ENCODE results near the gene ADD3.
"Not testable (repeated sequence)": the region's sequence is repeated elsewhere in the genome, so short reads cannot be mapped to it uniquely, and the experiment has no call there.

The ADD3 gene

DNA sequence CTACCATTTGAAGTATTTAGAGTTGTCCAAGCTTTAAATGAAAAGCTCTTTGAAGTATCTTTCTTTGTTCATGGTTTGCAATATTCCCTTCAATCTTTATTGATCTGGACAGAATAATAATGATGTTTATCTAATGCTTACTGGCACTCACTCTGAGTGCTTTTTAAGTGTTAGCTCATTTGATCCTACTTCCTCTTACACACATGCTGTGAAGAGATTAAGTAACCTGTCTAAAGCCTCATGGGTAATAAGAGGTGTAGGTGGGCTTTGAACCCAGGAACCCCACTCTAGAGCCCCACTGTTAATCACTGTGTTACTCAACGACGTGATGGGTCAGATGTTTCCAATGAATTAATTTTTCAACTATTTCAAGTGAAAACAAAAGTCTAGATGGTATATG is 31.1 kb upstream of the ADD3 start:
- DNase-seq: no peak

DNA sequence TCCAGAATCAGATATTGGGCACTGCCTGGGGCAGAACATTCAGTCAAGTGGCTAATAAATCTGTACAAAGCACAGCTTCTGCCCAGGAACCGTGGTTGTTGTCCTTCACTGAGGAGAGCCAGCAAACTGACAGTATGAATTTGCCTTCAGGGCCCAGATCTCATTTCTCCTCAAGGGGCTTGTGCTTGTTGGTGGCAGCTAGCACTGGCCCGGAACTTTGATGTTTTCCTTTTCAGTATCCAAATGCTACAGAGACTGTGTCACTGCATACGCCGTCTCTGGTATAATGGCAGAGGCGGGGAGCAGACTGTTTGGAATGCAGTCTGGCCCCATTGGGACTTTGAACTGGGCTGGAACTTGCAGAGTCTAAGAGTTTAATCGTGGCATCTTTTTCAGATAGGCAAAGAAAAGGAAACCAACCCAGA is 30.4 kb upstream of the ADD3 start:
- DNase-seq: no peak

DNA sequence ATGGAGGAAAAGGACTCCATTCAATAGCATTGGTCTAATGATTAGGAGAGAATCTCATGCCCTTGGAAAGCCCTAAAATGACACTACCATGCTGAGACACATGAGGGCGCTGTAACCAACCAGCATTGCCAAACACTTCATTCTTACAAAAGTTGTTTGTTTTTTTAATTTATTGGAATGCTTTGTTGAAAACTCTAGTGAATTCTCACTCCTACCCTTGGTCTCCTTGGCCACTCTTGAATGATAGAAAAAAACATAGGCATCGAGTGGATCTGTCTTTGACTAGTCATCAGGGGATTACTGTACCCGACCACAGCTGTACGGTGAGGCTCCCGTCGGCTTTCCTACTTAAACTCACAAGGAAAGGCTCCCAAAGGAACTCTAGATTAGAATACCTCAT is 29.3 kb upstream of the ADD3 start:
- DNase-seq: peak; percentile 81

DNA sequence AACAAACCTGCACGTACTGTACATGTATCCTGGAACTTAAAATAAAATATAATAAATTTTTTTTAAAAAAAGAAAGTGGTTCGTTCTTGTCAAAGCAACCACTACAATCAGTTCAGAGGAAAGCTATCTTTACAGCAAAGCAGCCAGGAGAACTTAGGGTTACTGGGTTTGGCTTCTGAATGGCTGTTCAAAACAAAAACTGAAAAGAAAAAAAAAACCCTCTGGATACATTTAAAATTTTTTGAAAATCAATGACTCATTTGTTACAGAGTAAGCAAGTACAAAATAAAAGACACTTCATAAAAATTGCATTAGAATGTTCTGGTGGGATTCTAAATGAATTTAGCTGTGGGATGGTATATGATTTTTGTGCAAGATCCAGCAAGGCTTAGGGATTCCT is 28.6 kb upstream of the ADD3 start:
- no peak for DNase-seq

DNA sequence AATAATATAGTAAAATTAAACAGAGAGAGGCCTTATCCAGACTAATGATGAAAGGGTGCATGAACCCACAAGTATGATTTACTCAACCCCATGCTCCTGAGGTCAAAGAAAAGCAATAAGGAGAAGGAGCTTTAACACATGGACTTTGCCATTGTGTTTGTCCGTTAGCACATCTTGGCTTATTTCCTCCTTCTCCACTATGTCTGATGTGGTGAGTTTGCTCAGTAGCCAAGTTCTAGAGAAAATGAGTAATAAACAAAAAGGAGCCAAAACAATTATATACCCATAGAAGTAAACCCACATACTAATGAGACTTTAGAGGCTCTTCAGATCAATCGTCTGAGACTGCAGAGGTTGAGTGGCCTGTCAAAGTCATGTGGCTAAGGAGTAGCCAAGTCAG is 26.1 kb upstream of the ADD3 start:
- no peak for DNase-seq

DNA sequence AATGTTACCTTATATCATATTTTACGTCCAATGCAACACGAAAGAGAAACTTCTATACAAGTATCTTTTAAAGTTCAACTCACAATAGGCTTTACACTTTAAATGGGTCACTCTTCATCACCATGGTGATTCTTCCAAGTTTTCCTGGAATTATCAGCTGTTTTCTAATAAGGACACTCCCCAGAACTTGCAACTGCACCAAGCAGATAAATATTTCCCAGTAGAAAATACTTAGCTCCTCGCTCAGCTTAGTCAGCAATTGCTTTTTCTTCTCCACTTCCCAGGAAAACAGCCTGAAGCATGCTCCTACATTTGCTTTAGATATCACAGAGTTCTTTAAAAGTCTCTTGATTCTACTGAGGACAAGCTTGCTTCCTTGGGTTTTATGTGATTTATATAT is 25.7 kb upstream of the ADD3 start:
- no peak for DNase-seq

DNA sequence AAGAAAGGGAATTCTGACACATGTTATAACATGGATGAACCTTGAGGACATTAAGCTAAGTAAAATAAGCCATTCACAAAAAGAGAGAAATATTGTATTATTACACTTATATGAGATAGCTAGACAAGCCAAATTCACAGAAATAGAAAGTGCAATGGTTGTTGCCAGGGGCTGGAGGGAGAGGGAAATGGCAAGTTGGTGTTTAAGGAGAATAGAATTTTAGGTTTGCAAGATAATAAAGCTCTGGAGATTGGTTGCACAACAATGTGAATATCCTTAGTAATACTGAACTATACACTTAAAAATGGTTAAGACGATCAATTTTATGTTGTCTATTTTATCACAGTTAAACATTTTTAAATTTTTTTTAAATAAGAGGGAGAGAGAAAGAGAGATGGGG is 25.0 kb upstream of the ADD3 start:
- no peak for DNase-seq

DNA sequence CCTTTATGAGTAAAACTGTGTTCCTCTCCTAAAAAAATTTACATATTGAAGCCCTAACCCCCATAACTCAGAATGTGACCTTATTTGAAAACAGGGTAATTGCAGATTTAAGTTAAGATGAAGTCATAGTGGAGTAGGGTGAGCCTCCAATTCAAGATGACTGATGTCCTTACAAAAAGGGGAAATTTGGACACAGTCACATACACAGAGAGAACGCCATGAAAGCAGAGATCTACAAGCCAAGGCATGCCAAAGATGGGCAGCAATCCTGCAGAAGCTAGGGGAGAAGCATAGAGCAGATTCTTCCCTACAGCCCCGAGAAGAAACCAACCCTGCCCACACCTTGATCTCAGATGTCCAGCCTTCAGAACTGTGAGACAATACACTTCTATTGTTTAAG is 23.8 kb upstream of the ADD3 start:
- no peak for DNase-seq

DNA sequence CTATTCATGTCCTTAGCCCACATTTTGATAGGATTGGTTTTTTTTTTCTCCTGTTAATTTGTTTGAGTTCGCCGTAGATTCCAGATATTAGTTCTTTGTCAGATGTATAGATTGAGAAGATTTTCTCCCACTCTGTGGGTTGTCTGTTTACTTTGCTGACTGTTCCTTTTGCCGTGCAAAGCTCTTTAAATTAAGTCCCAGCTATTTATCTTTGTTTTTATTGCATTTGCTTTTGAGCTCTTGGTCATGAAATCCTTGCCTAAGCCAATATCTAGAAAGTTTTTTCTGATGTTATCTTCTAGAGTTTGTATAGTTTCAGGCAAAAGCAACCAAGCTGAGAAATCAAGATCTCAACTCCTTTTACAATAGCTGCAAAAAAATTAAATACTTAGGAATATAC is 22.0 kb upstream of the ADD3 start:
- not testable (repeated sequence) for DNase-seq

DNA sequence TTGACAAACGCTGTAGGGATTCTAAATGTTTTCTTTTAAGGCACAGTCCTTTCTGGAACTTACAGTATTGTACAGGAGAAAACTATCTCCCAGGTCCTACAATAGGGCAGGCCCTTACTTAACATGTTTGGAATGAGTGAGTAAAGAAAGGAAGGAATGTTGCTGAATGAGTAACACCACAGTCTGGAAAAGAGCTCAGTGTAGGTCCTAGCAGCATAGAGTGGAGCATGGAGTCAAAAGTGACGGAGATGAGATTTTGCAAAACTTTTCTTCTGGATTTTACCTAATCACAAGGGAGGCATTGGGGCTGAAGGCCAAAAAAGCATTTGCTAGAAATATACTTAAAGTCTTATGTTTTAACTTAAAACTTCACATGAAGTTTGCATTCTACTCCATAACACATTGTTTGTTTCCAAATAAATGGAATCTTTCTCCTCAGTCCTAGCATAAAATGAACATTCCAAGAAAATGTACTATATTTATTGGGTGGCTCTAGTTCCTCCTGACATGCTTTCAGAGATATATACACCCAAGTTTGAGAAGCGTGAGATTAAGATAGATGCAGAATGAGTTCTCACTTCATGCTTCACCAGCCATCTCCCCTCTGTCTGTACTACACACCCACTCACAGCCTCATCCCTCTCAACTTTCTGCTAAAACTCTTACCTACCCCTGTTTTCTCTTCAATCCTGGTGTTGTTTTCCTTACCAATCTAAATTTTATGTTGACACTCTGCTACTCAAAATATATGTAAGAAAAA is 20.2 kb upstream of the ADD3 start:
- no peak for DNase-seq

DNA sequence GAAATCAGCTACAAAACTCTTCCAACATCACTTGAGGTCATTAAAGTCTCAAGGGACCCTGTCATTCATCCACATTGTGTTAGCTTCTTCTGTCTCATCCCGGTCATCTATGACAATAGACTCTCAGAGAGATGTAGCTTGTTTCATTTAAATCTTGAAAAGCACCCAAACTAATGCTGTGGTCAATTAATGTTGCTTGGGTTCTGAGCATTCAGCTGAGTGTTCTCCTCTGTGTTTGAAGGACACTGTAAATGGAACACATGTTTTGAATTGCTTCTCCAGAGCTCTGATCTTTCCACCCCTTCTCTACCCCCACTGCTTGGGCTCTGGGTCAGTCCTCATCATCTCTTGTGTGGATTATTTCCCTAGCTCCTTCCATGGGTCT is 19.6 kb upstream of the ADD3 start:
- no peak for DNase-seq

DNA sequence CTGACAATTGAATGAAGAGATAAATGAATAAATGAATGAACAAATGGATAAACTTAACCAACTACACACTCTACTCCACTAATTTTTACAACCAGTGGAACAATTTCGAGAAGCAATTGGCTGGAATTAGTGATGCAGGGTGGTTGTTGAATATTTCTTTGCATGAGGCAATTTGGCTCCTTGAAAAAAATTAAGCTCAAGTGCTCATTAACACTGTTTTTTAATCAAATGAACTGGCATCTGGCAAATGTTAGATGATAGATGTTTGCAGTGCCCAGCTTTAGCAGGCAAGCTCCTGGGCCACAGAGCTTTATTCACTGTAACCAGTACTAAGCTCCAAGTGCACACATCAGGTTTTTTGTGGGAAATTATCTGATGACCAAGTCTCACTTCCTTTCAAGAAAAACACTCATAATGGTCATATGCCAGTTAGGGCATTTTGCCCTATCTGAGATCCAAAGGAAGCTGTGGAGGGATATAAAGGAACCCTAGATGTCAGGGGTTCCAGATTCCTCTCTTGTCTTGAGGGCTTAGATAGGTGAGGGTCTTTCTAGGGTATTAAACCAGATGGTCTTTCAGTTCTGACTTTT is 16.4 kb upstream of the ADD3 start:
- no peak for DNase-seq

DNA sequence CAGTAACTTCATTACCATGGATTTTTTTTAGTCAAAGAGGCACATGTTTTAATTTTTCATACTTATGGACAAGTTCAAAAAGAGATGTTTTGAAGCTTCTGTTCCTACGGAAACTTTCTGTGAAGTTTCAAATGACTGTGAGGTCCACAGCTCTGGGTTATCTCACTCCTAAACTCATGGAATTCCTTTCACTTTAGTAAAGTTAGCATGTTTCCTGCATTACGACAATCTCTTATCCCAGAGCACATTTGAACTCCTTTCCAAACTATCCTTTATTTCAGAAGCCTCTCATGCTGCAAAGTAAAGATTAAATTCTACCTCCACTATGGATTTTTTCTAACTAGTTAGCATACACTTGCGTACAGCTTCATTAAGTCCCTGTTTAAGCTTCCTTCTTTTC is 15.3 kb upstream of the ADD3 start:
- no peak for DNase-seq

DNA sequence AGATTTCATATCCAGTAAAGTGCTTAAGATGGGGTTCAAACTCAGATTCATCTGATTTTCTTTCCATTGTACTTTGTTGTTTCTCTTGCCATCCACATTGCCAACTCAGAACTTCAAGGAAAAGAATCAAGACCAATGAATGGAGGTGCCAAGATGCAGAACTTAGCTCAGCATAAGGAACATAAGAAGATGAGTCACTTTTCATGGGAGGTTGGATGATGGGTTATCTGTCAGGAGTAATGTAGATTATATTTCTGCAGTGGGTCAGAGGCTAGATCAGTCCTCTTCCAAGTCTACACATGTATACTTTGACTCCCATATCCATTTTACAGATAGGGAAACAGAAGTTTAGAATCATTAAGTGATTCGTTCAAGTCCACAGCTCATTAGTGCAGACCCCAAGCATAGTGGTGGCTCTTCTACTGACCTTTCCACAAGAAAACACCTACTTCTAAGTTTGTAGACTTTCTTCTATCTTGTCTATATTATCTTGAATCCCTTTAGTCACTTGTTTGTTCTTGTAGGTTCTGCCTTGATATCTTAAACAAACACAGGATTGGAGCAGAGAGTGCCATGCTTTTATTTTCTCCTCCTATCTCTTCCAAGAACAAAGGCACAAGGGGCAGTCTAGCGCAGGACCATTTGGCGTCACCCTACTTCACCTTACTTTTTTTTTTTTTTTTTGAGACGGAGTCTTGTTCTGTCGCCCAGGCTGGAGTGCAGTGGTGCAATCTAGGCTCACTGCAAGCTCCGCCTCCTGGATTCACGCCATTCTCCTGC is 14.0 kb upstream of the ADD3 start:
- no peak for DNase-seq

DNA sequence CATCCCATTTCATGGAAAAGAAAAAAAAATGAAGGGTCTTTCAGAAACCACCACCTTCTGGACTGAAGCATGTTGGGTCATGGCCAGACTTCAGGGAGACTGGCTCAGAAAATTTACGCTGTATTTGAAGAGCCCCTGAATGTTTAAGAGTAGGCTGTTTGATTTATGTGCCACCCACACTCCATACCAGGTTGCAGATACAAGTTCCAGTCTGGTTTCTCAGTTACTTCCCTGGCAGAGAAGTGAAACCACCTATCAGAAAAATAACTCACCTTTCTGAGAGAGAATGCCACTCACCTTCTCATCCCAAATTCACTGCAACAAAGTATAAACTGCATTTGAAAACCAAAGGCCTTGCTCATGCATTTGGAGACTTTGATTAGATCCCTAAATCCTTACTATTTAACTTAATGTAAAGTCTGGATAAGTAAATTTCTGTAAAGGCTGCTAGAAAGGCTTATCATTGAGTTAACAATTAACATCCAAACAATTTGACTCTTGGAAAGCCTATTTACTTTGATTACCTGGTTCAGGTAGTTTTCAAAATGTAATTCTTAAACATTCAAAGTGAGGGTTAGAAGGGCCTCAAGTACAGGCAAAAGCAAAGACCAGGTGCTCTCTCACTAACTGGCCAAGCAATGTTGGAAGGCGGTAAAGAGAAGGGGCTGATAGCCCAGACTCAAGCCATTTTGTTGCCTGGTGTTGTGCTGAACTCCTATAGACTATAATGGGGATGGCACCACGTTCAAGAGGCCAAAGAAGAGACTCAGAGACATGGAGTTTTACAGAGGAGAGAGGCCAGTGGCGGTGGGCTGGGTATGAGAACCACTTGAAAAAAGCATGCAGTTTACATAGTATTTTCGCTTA is 12.8 kb upstream of the ADD3 start:
- DNase-seq: no peak

DNA sequence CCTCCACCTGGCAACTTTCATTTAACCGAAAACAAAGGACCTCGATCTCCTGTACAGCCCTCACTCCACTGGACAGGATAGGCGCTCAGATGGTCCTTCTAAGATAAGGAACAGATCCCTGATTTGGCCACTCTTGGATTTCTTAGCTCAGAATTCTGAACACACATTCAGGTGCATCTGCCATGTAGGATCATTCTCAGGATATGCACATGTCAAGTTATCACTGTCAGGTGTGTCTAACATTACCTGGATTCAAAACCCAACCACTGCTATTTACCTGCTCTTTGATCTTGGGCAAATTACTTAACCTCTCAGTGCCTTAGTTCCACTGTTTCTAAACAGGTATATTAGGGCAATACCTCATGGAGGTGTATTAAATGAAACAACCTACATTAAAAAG is 12.2 kb upstream of the ADD3 start:
- no peak for DNase-seq

DNA sequence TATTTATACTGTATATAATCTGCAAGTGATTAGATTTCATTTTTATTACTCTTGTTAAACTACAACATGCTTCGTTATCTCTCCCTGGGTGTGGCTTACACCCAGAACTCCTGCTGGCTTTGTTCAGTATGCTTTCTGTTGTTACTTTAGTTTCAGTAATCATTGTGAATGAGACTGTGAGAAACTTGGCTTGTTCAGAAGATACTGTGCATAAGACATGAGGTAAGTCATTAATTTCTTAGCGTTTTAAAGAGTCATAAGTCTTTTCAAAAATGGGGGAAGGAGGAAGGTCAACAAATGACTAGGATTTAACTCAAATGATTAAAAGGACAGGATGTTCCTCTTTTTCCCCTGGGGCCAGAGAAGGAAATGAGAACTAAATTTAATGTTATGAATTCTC is 11.6 kb upstream of the ADD3 start:
- DNase-seq: no peak

DNA sequence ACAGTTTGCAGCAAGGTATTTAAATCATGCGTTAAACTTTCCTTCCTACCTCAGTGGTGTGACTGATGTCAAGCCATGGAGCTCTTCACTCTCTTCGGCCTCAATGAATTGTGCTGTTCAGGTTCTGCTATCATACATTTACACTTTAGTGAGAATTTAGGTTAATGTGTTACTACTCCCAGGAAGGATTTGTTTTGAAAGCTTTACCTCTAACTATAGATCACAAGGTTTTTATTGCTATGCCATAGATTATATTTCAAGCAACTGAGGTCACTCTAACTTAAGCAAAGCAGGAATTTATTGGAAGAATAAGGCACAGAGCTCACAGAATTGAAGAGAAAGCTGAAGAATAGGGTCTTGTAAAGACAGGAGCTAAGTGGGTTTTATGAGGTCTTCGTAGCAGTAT is 11.0 kb upstream of the ADD3 start:
- no peak for DNase-seq

DNA sequence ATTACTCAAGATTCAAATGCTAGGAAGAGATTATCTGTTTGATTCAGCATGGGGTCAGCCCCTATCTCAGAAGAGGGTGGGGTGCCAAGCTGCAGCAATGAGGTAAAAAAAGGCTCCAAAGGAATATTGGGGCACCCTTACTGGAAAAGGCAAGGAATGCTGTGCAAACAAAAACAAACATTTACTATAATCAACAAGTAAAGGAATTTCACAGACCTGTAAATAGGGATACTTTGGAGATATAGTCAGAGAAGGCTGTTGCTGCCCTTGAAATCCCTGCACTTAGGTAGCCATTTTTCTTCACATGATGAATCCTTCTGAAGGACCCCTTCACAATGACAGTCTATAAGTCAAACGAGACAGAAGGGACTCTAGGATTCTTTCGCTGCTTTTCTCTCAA is 10.6 kb upstream of the ADD3 start:
- no peak for DNase-seq

DNA sequence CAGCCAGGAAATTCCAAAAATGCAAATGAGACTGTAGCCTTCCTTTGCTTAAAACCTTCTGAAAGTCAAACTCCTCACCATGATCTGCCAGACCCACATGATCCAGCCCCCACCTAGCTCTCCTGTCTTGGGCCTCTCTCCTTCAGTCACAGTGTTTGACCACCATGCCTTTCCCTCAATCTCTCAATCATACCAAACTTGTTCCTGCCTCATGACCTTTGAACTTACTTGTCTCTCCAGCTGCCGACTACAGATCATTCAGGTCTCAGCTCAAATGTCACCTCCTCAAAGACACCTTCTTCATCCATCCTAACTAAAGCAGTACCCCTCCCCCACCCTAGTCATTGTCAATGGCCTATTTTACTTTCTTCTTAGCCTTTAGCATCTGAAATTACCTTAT is 9.3 kb upstream of the ADD3 start:
- no peak for DNase-seq

DNA sequence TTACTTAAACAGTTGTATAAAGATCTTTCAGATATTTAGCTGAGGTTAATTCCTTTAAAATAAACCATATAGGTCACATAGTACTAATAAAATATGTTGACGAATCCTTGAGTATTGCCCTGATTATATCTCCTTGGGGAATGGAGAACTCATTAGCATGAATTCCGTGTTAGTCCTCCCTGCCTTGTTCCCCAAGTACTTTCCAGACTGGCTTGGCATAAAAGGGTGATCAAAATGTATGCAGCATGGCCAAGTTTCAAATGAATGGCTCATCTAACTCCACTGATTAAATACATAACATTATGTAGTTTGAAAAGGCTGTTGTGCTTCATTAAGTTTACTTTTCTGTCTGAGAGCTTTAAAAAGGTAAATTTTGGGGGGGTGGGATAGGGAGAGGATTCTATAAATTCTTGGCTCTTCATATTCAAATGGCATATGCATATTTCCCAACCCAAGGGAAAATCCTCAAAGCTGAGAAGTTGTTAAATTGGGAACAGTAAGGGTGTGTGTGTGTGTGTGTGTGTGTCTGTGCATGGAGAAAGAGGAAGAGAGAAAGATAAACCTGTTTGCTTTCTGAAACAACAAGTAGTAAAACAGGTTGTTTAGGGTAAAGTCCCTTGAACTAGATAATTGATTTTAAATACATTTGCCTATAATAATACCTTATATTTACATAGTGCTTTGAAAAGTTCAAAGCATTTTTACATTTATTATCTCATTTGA is 4.8 kb upstream of the ADD3 start:
- no peak for DNase-seq

DNA sequence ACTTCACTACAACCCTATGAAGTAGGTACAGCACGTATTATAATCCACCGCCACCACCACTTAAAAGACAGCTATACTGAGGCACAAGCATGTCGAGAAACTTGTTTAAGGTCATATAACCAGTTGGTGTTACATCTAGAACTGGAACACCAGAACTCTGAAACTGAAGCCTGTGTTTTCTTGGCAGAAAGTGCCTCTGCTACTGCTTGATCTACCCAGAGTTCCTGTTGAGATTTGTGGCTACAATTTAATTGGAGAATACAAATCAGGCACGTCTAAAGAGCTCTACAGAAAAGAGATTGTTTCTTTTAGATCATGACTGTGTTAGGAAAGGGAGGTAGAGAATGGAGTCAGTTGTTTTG is 4.3 kb upstream of the ADD3 start:
- no peak for DNase-seq

DNA sequence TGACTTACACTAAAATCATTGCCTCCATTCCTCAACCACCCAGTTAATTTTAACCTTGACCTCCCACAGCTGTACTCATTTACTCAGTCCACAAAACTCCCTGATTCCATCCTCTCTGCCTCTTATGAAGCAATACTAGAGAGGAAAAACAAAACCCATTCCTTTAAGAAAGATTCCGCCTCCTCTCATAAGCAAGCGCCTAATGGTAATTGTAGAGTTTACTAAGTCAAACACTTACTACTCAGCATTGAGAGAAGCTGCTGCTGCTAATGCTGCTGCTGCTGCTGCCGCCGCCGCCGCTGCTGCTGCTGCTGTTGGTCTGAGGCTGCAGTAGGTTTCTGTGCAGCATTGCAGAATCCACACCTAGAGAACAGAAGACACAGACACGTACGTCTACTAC is 2.1 kb upstream of the ADD3 start:
- no peak for DNase-seq

All from activated CD8-positive, alpha-beta memory T cell treated with anti-CD3 and anti-CD28 coated beads for 24 hours (primary cell).